NB4 (cell line): Measurements from ENCODE around the gene ACOT7.

ENCODE experiments used
- CTCF ChIP-seq: IDR thresholded peaks from one replicate; pipeline ENCODE4 v1.5.1; 2012; ENCODE audit warnings: low read depth, low read length
- POLR2A ChIP-seq: IDR thresholded peaks from 2 replicates; pipeline ENCODE4 v1.6.1; 2011; ENCODE audit warnings: mild to moderate bottlenecking; ENCODE audit not compliant: insufficient read length; ENCODE audit errors: extremely low read depth
- TF ChIP-seq, protein P1 (sequence below): IDR thresholded peaks from 2 replicates; pipeline ENCODE4 v1.6.1; 2011; ENCODE audit warnings: low read depth, low read length

- TF ChIP-seq CTCF (no peak), POLR2A (no peak)
- TF ChIP-seq, protein P1, sequence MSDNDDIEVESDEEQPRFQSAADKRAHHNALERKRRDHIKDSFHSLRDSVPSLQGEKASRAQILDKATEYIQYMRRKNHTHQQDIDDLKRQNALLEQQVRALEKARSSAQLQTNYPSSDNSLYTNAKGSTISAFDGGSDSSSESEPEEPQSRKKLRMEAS = no peak
Observed at GRCh38 chr1:6330410-6330911, 63.1 kb downstream of the ACOT7 start.
